Raji (cell line): ENCODE results near the gene TTC23L.

Experiments used
- POLR2A ChIP-seq: IDR thresholded peaks from 2 replicates; pipeline ENCODE4 v1.6.1; 2011; ENCODE audit warnings: low read depth, low read length, control low read depth; ENCODE audit not compliant: insufficient read depth

Gene TTC23L, protein sequence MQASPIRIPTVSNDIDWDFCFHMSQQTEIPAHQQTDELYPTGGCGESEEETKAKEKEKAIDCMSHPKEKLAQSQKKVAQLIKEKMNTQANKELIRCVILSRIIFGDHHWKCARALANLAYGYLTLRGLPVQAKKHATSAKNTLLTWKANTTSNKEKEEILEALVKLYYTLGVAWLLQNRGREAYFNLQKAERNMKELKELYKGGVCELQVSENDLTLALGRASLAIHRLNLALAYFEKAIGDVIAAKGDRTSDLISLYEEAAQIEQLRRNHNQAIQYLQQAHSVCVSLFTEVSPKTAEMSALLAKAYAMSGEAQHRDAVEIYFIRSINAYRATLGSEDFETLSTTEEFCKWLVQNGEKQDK

DNA sequence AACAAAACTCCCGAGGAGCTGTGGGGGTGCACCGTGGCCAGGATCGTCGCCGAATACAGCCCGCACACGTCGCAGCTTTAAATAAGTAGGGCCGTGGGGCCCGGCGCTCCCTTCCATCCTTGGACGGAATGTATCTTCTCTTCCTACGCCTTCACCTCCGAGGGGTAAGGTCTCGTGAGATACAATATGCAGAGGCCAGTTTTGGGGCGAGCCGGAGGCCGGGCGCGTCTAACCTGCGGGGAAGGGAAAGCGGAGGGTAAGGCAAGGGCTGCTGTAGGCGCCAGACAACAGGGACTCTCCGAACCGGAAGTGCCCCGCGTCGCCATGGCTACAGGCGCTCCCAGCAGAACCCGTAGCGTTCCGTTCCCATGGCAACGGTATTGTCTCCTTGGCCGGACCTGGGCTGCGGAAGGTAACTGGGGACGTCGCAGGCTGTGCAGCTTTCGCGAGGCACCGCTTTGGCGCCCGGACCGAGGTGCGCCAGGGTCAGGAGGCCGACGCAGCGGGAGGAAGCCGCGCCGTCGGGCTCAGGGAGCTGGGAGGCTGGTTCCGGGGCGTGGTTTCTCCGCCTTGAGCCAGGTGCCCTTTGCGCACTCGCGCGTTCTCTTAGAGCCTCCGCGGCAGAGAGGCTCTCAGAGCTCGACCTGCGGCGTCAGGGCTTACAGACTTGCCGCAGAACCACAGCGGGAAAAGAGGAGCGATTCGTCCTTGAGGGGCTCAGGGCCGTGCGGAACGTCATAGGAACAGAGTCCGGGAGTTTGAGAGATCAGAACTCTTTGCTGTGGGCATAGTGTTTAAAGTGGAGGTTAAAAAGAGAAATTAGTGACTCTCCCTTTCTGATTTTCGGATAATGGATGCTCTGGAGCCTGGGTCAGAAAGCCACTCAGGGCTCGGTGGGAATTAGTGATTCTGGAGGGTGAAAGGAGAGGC is at the start of gene TTC23L:
Gene TTC23L, plus strand, starts transcription at position 380 of the 930 bp plus-strand sequence. CDS start 1,508 bp downstream, outside the sequence.
- TF ChIP-seq POLR2A, result no peak

DNA sequence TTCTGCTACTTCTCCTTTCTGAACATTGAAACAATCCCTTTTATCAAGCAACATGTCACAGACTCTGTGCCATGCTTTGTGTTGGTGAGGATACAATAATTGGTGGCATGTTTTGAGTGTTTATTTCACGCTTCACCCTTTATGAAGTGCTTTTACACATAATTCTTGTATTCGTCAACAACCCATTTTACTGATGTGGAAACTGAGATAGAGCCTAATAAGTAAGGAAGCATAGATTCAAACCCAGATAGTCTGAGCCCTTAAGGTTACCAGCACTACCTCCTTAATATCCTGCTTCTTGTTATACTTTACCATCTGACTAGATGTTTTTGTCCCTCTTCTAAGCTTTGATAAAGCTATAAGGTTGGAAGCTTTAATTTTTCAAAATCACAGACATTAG is 49.3 kb upstream of the TTC23L start:
- no peak for TF ChIP-seq POLR2A

DNA sequence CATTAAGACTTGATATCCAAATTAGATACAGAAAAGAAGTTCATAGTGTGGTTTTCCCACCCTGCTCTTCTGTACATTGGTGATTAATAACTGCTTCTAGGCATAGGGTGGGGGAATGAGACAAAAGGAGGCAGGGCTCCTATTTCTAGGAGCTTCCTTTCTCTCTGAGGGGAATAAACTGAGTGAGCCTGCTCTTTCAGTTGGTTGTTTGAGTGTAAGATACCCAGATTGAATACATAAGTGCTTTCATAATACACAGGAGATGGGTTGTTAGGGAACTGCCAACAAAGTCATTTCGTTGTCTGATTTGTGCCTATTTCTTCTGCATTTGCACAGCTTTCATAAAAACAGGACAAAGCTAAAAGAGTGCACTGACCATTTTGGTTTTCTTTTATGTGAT is 48.9 kb upstream of the TTC23L start:
- no peak for TF ChIP-seq POLR2A

DNA sequence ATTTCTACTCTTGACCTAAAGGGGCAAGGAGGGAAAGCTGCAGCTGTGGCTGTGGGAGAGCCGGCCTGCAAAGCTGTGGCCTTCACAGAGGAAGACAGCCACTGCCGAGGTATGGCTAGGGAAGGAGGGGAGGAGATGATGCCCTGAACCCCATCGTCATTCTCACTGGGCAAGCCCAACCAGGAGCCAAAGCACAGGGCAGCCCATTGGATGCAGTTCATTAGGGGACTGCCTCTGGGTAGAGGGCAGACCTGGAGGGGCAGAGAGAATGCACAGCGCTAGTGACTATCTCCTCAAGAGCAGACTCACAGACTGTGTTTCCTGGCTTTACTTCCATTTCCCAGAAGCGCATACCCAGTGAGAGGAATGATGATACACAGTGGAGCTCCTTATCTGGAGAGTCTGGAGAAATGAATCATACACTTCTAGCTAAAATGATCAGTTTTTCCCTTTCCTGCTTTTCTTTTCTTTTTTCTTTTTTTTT is 47.2 kb upstream of the TTC23L start:
- TF ChIP-seq POLR2A, result no peak

DNA sequence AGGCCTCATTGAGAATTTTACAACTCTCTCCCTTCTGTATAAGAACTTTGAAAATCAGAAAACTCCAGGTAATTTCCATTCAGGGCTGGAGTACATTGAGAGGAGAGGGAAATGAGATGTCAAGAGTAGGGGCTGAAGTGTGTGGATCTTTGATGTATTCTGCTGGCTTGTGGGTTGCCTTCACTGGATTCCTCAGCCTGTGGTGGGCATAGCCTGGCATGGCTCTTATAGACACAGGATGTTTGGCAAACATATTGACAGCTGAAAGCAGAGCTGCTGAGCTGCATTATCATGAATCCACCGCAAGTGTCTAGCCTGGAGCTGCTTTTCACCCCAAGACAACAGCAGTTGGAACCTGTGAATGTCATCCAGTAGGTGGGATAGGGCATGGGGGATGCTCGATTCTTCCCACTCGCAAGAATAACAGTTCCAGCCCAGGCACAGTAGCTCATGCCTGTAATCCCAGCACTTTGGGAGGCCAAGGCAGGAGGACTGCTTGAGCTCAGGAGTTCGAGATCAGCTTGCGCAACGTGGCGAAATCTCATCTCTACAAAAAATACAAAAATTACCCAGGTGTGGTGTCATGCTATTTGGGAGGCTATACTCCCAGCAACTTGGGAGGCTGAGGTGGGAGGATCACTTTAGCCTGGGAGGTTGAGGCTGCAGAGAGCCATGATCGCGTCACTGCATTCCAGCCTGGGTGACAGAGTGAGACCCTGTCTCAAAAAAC is 36.0 kb upstream of the TTC23L start:
- TF ChIP-seq POLR2A, result no peak

DNA sequence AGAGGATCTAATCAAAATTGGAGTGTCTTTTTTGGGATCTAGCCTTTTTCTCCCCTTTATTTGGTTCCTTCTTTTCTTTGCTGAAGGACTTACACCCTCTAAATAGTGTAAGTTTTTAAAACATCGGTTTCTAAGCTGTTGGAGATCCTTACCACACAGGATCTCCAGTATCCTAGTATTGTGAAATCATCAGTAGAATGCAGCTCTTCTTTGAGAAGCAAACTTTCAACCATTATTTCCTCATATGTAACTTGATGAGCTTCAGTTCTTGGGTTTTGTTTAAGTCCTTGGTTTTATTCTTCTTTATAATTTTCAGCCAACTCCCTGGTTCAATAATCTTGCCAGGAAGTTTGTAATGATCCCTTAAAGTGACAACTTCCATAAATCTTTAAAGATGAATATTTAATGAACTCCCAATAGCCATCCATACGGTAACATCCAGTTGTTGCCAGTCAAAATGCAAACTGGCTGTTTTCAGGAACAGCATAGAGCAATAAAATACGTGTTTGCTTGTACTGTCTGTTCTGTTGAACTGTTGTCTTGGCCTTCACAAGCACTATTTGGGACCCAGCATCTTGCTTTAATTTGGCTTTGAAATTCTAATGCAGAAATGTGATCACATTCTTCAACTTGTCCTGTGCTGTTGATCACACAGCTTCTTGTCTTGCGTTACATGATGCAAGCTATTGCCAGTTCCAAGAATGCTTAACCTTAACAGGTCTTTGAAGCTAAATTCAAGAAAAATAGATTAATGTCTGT is 34.8 kb upstream of the TTC23L start:
- no peak for TF ChIP-seq POLR2A

DNA sequence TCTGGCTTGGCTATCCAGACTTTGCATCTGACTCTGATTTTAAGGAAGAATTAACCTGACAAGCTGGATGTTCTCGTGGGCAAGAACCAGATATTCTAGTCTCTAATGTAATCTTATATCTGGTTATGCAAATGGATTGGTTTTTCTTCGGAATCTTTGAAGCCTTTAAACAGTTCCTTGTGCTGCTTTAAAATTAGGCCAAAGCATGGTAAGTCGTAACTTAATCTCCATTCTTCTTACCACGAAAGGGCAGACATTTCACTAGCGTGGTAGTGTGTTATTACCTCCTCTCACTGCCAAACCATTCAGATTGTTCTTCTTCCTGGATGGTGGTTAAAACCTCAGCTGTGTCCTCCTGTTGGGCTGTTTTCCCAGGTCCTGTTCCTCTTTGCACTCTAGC is 34.1 kb upstream of the TTC23L start:
- no peak for TF ChIP-seq POLR2A

DNA sequence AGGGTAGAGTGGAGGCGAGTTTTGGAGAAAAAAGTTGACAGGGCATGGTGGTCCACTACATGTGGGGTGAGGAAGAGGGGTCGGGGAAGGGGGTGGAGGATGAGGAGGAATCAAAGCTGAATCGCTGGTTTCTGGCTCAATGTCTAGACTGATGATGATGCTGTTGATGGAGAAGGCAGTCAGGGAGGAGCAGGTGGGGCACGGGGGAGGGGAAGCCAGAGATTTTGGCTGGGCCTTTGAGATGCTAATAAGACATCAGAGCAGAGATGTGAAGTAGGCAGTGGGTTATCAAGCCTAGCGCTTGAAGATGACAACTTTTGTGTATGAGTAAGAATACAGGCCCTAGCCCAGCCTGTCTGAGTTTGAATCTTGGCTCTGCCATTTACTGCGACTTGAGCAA is 32.4 kb upstream of the TTC23L start:
- no peak for TF ChIP-seq POLR2A

DNA sequence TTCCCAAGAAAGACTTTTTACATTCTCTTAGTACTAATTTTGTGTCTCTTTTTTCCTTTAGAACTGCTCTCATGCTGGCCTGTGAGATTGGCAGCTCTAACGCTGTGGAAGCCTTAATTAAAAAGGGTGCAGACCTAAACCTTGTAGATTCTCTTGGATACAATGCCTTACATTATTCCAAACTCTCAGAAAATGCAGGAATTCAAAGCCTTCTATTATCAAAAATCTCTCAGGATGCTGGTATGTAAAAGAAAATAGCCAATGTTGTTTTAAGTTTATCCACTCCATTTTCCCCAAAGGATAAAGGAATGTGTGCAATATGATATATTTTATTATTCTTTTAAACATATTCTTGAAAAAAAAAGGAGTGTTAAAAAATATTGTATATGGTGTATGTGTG is 27.3 kb upstream of the TTC23L start:
- no peak for TF ChIP-seq POLR2A

DNA sequence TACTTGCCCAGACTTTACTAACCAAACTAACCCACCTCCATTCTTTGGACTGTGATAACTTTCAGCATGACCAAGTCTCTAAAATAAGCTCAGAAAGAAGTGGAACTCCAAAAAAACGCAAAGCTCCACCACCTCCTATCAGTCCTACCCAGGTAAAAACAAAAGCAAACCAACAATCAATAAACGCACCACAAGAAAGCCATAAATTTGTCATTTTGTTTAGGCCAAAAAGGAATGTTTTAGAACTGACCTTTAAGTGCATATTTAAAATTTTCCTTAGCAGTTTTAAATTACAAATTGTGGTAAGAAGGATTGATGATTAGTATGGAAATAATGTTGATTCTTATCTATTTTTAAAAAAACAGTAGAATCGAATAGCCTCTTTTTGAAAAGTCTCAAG is 25.5 kb upstream of the TTC23L start:
- TF ChIP-seq POLR2A, result no peak

DNA sequence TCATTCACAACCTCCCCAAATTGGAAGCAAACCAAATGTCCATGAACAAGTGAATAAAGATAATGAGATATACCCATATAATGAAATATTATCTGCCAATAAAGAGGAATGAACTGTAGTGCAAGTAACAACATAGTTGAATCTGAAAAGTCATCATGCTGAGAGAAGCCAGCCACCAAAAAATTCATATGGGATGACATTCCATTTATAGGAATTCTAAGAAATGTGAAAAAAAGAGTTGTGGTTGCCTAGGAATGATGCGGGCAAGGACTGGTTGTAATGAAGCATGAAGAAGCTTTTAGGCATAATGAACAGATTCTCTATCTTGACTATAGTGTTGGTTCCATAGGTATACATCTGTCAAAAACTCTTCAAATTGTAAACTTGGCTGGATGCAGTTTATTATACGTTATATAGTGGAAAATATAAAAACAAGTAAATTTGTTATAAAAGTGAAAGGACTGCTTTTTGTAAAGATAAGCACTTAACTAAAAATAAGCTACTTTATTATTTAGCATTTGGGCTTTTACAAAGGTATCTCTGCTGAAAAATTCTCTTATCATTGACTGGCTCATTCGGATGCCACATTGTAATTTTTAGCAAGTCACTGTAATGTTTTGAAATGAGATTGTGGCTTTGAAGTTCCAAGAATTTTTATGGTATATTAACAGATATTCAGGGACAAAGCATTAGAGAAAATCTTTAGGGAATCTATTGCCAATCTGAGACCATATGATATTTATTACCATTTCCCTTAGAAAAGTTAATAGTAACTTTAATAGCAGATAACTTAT is 21.2 kb upstream of the TTC23L start:
- TF ChIP-seq POLR2A, result no peak

DNA sequence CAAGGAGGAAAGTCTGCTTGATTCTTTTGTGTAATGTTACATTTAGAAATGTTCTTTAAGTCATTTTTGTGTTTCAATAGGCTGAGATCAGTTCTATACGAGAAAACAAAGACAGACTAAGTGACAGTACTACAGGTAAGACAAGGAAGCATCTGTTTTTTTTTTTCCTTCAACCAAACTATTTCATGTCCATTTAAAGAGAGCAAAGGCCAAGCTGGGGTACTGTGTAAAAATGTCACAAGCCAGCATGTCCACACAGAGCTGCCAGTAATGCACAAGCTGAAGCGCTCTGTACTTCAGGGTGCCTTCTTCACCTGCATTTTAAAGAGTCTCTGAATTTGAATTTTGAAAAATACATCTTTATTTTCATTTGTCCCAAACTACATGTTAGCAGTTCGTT is 20.2 kb upstream of the TTC23L start:
- no peak for TF ChIP-seq POLR2A

DNA sequence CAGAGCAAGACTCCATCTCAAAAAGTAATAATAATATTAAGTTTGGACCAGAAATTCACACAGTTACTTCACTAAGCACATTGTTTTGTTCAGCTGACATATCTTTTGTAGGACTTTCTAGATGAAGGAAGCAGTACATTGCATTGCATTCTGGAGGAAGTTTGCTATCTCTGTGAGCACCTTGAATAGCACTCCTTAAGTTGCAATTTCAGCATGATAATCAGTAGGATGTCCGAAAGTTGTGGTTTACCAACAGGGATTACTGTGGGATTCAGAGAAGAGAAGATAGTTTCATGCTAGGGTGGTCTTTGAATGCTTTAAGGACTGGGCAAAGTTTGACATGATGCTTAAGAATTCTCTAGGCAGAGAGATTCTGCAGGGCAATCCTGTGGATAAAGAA is 18.4 kb upstream of the TTC23L start:
- TF ChIP-seq POLR2A, result no peak
